SK-N-SH treated with all-trans-retinoic acid at 6 μM for 48 hours (cell line): Measurements from ENCODE around the gene RFX4.

Source experiments
- ATAC-seq: fragments of 200-7000 bp; cut with Tn5 transposase; 3 replicates; pipeline ENCODE4 v1.9.1; 2020; ENCODE audit warnings: mild to moderate bottlenecking, moderate library complexity
- ARNTL ChIP-seq: fragments of 450-650 bp; formaldehyde crosslinking; IDR thresholded peaks from 2 replicates; pipeline ENCODE4 v1.5.0; 2020; ENCODE audit warnings: low read depth, mild to moderate bottlenecking, moderate library complexity, borderline replicate concordance
- BACH2 ChIP-seq: fragments of 250-450 bp; sonication (Bioruptor Pico); IDR thresholded peaks from 2 replicates; pipeline ENCODE4 v1.9.0; 2021; ENCODE audit warnings: mild to moderate bottlenecking, borderline replicate concordance
- CREB5 ChIP-seq: fragments of 250-450 bp; sonication (Bioruptor Pico); IDR thresholded peaks from 2 replicates; pipeline ENCODE4 v1.5.1; 2020; ENCODE audit warnings: low read depth, mild to moderate bottlenecking, moderate library complexity
- CSRNP3 ChIP-seq: fragments of 250-450 bp; sonication (Bioruptor Pico); IDR thresholded peaks from 2 replicates; pipeline ENCODE4 v1.5.1; 2021; ENCODE audit warnings: mild to moderate bottlenecking, moderate library complexity
- ESRRG ChIP-seq: fragments of 250-450 bp; sonication (Bioruptor Pico); IDR thresholded peaks from 2 replicates; pipeline ENCODE4 v1.6.1; 2021; ENCODE audit warnings: mild to moderate bottlenecking
- ISL1 ChIP-seq: fragments of 250-450 bp; sonication (Bioruptor Pico); IDR thresholded peaks from 2 replicates; pipeline ENCODE4 v2.1.2; 2022; ENCODE audit warnings: mild to moderate bottlenecking, moderate library complexity
- POU6F1 ChIP-seq: fragments of 250-450 bp; sonication (Bioruptor Pico); IDR thresholded peaks from 2 replicates; pipeline ENCODE4 v1.8.0; 2021; ENCODE audit warnings: low read depth, mild to moderate bottlenecking, moderate library complexity, borderline replicate concordance
- PPARA ChIP-seq: fragments of 250-450 bp; sonication (Bioruptor Pico); IDR thresholded peaks from 2 replicates; pipeline ENCODE4 v1.5.0; 2020; ENCODE audit warnings: mild to moderate bottlenecking, borderline replicate concordance
- RARB ChIP-seq: fragments of 250-450 bp; sonication (Bioruptor Pico); IDR thresholded peaks from 2 replicates; pipeline ENCODE4 v1.8.0; 2021; ENCODE audit warnings: mild to moderate bottlenecking, moderate library complexity
- SNAI2 ChIP-seq: fragments of 250-450 bp; sonication (Bioruptor Pico); IDR thresholded peaks from 2 replicates; pipeline ENCODE4 v1.5.0; 2020; ENCODE audit warnings: mild to moderate bottlenecking, moderate library complexity
- TCF4 ChIP-seq: fragments of 250-450 bp; sonication (Bioruptor Pico); IDR thresholded peaks from 2 replicates; pipeline ENCODE4 v1.8.0; 2021; ENCODE audit warnings: mild to moderate bottlenecking, moderate library complexity, borderline replicate concordance
- TOX ChIP-seq: fragments of 250-450 bp; sonication (Bioruptor Pico); IDR thresholded peaks from 2 replicates; pipeline ENCODE4 v1.8.0; 2021; ENCODE audit warnings: mild to moderate bottlenecking, moderate library complexity, borderline replicate concordance
- TSHZ2 ChIP-seq: fragments of 250-450 bp; sonication (Bioruptor Pico); IDR thresholded peaks from 2 replicates; pipeline ENCODE4 v1.5.0; 2020; ENCODE audit warnings: mild to moderate bottlenecking, moderate library complexity
- ZC3H10 ChIP-seq: fragments of 250-450 bp; sonication (Bioruptor Pico); IDR thresholded peaks from 2 replicates; pipeline ENCODE4 v1.5.1; 2021; ENCODE audit warnings: mild to moderate bottlenecking, moderate library complexity
- ZFP3 ChIP-seq: fragments of 250-450 bp; sonication (Bioruptor Pico); IDR thresholded peaks from 2 replicates; pipeline ENCODE4 v1.5.0; 2020; ENCODE audit warnings: mild to moderate bottlenecking, moderate library complexity
- ZFP30 ChIP-seq: fragments of 450-650 bp; formaldehyde crosslinking; IDR thresholded peaks from 2 replicates; pipeline ENCODE4 v1.5.0; 2022; ENCODE audit warnings: mild to moderate bottlenecking, moderate library complexity
- ZNF565 ChIP-seq: fragments of 450-650 bp; formaldehyde crosslinking; conservative IDR thresholded peaks from 2 replicates; pipeline ENCODE4 v1.5.0; 2020; ENCODE audit warnings: low read depth, mild to moderate bottlenecking, moderate library complexity

Gene RFX4

GRCh38 chr12:106736051-106736957, 153.5 kb downstream of the RFX4 start:
- ATAC-seq: no peak
- no peak for TF ChIP-seq SNAI2 (CRISPR knock-in tag)
- no peak for TF ChIP-seq ZC3H10 (CRISPR knock-in tag)
- no peak for TF ChIP-seq BACH2 (CRISPR knock-in tag)
- no peak for TF ChIP-seq PPARA (CRISPR knock-in tag)
- TF ChIP-seq CSRNP3: no peak
- TF ChIP-seq POU6F1 (CRISPR knock-in tag): no peak
- TF ChIP-seq TOX (CRISPR knock-in tag): no peak
- TF ChIP-seq ZFP30: no peak
- TF ChIP-seq RARB (CRISPR knock-in tag): no peak
- TF ChIP-seq TSHZ2: no peak
- TF ChIP-seq ZNF565 (CRISPR knock-in tag): no peak
- TF ChIP-seq ESRRG (CRISPR knock-in tag): no peak
- no peak for TF ChIP-seq ISL1 (CRISPR knock-in tag)
- no peak for TF ChIP-seq ARNTL (CRISPR knock-in tag)

GRCh38 chr12:106739318-106739717, 156.5 kb downstream of the RFX4 start:
- no peak for ATAC-seq

GRCh38 chr12:106739815-106740530, 157.2 kb downstream of the RFX4 start:
- peak; percentile 86 for ATAC-seq
- TF ChIP-seq PPARA (CRISPR knock-in tag): no peak
- TF ChIP-seq CSRNP3: no peak

More at GRCh38 chr12:106739318-106739717, 156.5 kb downstream of the RFX4 start:
- TF ChIP-seq ISL1 (CRISPR knock-in tag) (peak; percentile 47; the same call in 1 of the 2 replicates), POU6F1 (CRISPR knock-in tag) (no peak)

- ATAC-seq: no peak
- no peak for TF ChIP-seq RARB (CRISPR knock-in tag)
- no peak for TF ChIP-seq ZFP30
- no peak for TF ChIP-seq CREB5 (CRISPR knock-in tag)
- TF ChIP-seq ZC3H10 (CRISPR knock-in tag): no peak
- no peak for TF ChIP-seq ZFP3 (CRISPR knock-in tag)
- TF ChIP-seq TCF4 (CRISPR knock-in tag): no peak
- no peak for TF ChIP-seq POU6F1 (CRISPR knock-in tag)
- no peak for TF ChIP-seq CSRNP3
- TF ChIP-seq PPARA (CRISPR knock-in tag): no peak
These were observed 158.0 kb downstream of the RFX4 start for GRCh38 chr12:106740818-106741217.
